GM18511 (cell line): ENCODE measurements around the gene PDZD4.

Experiments
- ATAC-seq: cut with Tn5 transposase; IDR thresholded peaks from one replicate; pipeline ENCODE4 v1.9.1; 2021; ENCODE audit warnings: mild to moderate bottlenecking, moderate library complexity; ENCODE audit not compliant: unreplicated experiment

PDZD4 gene

GRCh38 chrX:153812220-153812619 is 18.1 kb downstream of the PDZD4 start:
- ATAC-seq: no peak

- no peak for ATAC-seq
Observed at GRCh38 chrX:153807976-153808375, 22.4 kb downstream of the PDZD4 start.

GRCh38 chrX:153806999-153807575 is 23.3 kb downstream of the PDZD4 start:
- ATAC-seq: no peak

- no peak for ATAC-seq
Observed at GRCh38 chrX:153805436-153805835, 24.9 kb downstream of the PDZD4 start.

- no peak for ATAC-seq
Observed at GRCh38 chrX:153804621-153805020, 25.7 kb downstream of the PDZD4 start.

- ATAC-seq: no peak
Observed at GRCh38 chrX:153804100-153804595, 26.2 kb downstream of the PDZD4 start.

GRCh38 chrX:153803211-153804099 is 26.9 kb downstream of the PDZD4 start:
- ATAC-seq: no peak

GRCh38 chrX:153802513-153803045 is 27.8 kb downstream of the PDZD4 start:
- no peak for ATAC-seq

GRCh38 chrX:153801669-153802068 is 28.7 kb downstream of the PDZD4 start:
- no peak for ATAC-seq

GRCh38 chrX:153800746-153801145 is 29.6 kb downstream of the PDZD4 start:
- no peak for ATAC-seq

- ATAC-seq: no peak
Observed at GRCh38 chrX:153800177-153800722, 30.1 kb downstream of the PDZD4 start.

- ATAC-seq: no peak
Observed at GRCh38 chrX:153799326-153799725, 31.0 kb downstream of the PDZD4 start.

- ATAC-seq: no peak
Observed at GRCh38 chrX:153797415-153798015, 32.8 kb downstream of the PDZD4 start.

GRCh38 chrX:153794897-153795816 is 35.2 kb downstream of the PDZD4 start:
- peak; percentile 4 for ATAC-seq

- peak; percentile 91 for ATAC-seq
Observed at GRCh38 chrX:153794018-153794896, 36.1 kb downstream of the PDZD4 start, which contains the start of the genes IDH3G and SSR4. TSS of gene IDH3G (minus strand) at chrX:153794375. CDS start at chrX:153794326, 49 bp downstream. TSS of gene SSR4 (plus strand) at chrX:153794668. CDS start at chrX:153794688, 20 bp downstream.

GRCh38 chrX:153793291-153793690 is 37.1 kb downstream of the PDZD4 start:
- ATAC-seq: no peak

- ATAC-seq: no peak
Observed at GRCh38 chrX:153792368-153792767, 38.0 kb downstream of the PDZD4 start.

- ATAC-seq: no peak
Observed at GRCh38 chrX:153791104-153791852, 39.1 kb downstream of the PDZD4 start.
